Keratinocyte (primary cell): ENCODE results near the gene HS6ST3. TPM values are rescaled to one million over a fixed set of nuclear protein-coding genes. Genes with fewer than 3 reads are reported as not detected.

ENCODE experiments used
- DNase-seq: peaks from one replicate; pipeline ENCODE4 v3.0.0-alpha.2; 2011; ENCODE audit warnings: low read depth, missing footprints, low spot score
- FAIRE-seq: peaks from 2 replicates; lab custom pipeline; 2011; peaks lifted over from hg19 to GRCh38; lab: Jason Lieb, UNC
- H2AFZ ChIP-seq: 2 replicates; pipeline ENCODE4 v1.6.0; 2012; ENCODE audit warnings: low read length, control low read depth, inconsistent platforms; ENCODE audit not compliant: control insufficient read depth
- H3K27ac ChIP-seq: 2 replicates; pipeline ENCODE4 v1.5.1; 2011; ENCODE audit warnings: low read length; ENCODE audit not compliant: control insufficient read depth, insufficient read depth
- H3K27me3 ChIP-seq: 3 replicates; pipeline ENCODE4 v1.6.0; 2011; ENCODE audit warnings: low read length; ENCODE audit not compliant: control insufficient read depth, insufficient read depth; ENCODE audit errors: extremely low read depth
- H3K36me3 ChIP-seq, 2 experiments: 2 replicates in 1 of 2; 3 replicates in 1 of 2; pipeline ENCODE4 v1.5.1; 2011; ENCODE audit warnings: low read length in 2 of 2, mild to moderate bottlenecking in 1 of 2; ENCODE audit not compliant: control insufficient read depth in 2 of 2, insufficient read depth in 2 of 2; ENCODE audit errors: extremely low read depth in 1 of 2
- H3K4me1 ChIP-seq: 3 replicates; pipeline ENCODE4 v1.5.1; 2011; ENCODE audit warnings: low read length; ENCODE audit not compliant: control insufficient read depth, insufficient read depth; ENCODE audit errors: extremely low read depth
- H3K4me2 ChIP-seq: 3 replicates; pipeline ENCODE4 v1.6.0; 2011; ENCODE audit warnings: low read depth, low read length; ENCODE audit not compliant: control insufficient read depth, insufficient read depth; ENCODE audit errors: extremely low read depth
- H3K4me3 ChIP-seq, 3 experiments: fragments of 200-600 bp in 1 of 3; sonication (generic) in 1 of 3; 2 replicates in 2 of 3; 3 replicates in 1 of 3; pipeline ENCODE4 v1.5.1; 2011 to 2016; ENCODE audit warnings: low read length in 3 of 3, mild to moderate bottlenecking in 3 of 3, control low read depth in 2 of 3, inconsistent platforms in 1 of 3, low read depth in 1 of 3, mixed read lengths in 1 of 3, mixed run types in 1 of 3, moderate library complexity in 1 of 3; ENCODE audit not compliant: control insufficient read depth in 2 of 3, insufficient read depth in 2 of 3; ENCODE audit errors: extremely low read depth in 1 of 3
- H3K79me2 ChIP-seq: 2 replicates; pipeline ENCODE4 v1.6.0; 2012; ENCODE audit warnings: low read length; ENCODE audit not compliant: control insufficient read depth, insufficient read depth
- H3K9ac ChIP-seq: 3 replicates; pipeline ENCODE4 v1.6.0; 2011; ENCODE audit warnings: low read length; ENCODE audit not compliant: control insufficient read depth, insufficient read depth; ENCODE audit errors: extremely low read depth
- H3K9me1 ChIP-seq: 3 replicates; pipeline ENCODE4 v1.6.0; 2011; ENCODE audit warnings: low read length; ENCODE audit not compliant: control insufficient read depth, insufficient read depth; ENCODE audit errors: extremely low read depth
- H3K9me3 ChIP-seq: 2 replicates; pipeline ENCODE4 v1.5.1; 2012; ENCODE audit warnings: low read depth, low read length; ENCODE audit not compliant: control insufficient read depth
- H4K20me1 ChIP-seq: 3 replicates; pipeline ENCODE4 v1.6.0; 2011; ENCODE audit warnings: low read length; ENCODE audit not compliant: control insufficient read depth, insufficient read depth; ENCODE audit errors: extremely low read depth
- CTCF ChIP-seq, 3 experiments: IDR thresholded peaks in 1 of 3; conservative IDR thresholded peaks in 1 of 3; optimal IDR thresholded peaks in 1 of 3; 2 replicates in 2 of 3; 3 replicates in 1 of 3; pipeline versions ENCODE3 to v1.5.1; 2011; ENCODE audit warnings: low read length in 3 of 3, mild to moderate bottlenecking in 3 of 3, moderate library complexity in 2 of 3, control low read depth in 1 of 3, inconsistent platforms in 1 of 3; ENCODE audit not compliant: insufficient read depth in 2 of 3; ENCODE audit errors: extremely low read depth in 1 of 3
- EZH2 ChIP-seq: IDR thresholded peaks from one replicate; pipeline ENCODE4 v1.6.1; 2012; ENCODE audit warnings: inconsistent platforms, mild to moderate bottlenecking, low read length, moderate library complexity
- dilution Hi-C: fragments of 300-500 bp; cut with MboI; formaldehyde crosslinking; loops from one replicate; pipeline ENCODE4 v1.7.0; 2020; ENCODE audit warnings: low sequenced_read_pairs; ENCODE audit not compliant: extremely low pct_ligation_motif_present
- polyA plus RNA-seq, 5 experiments: library from polyadenylated mRNA; depleted of rRNA in 3 of 5; stranded (reverse) in 3 of 5; stranded (forward) in 1 of 5; unstranded in 1 of 5; fragments of >200 nt; gene quantifications; 1 replicate in 1 of 5; 2 replicates in 3 of 5; 3 replicates in 1 of 5; pipeline versions ENCODE4 v1.2.1 to v1.2.3, GENCODE V29; 2011 to 2012; ENCODE audit warnings: missing spikeins in 2 of 5, low read depth in 1 of 5, low replicate concordance in 1 of 5

The HS6ST3 gene
- polyA plus RNA-seq, 1 donor (not counting 4 experiments of a cell fraction or from before 2014, with no cell fraction given) = 0.03 TPM

GRCh38 chr13:96796091-96796633, 706.3 kb downstream of the HS6ST3 start:
- no peaks in the 10 kb centered on the region for H3K36me3 ChIP-seq
- dilution Hi-C loops = no loop called here
- DNase-seq (no peak), FAIRE-seq (no peak)
- no peaks in the 10 kb centered on the region for H4K20me1 ChIP-seq
- H3K79me2 ChIP-seq = no peaks in the 10 kb centered on the region
- no peak overlapping the region for H3K4me2 ChIP-seq
- H3K9me1 ChIP-seq = no peaks in the 10 kb centered on the region
- no peak overlapping the region for H3K27ac ChIP-seq
- H2AFZ ChIP-seq = no peak overlapping the region
- H3K9me3 ChIP-seq = no peaks in the 10 kb centered on the region
- H3K4me3 ChIP-seq = no peak overlapping the region
- H3K9ac ChIP-seq = no peak overlapping the region
- peak in 1 of 3 experiments; percentile 31 for TF ChIP-seq CTCF (optimal IDR thresholded peaks at IDR 0.05 in 1 of 3, IDR thresholded peaks at IDR 0.05 in 1 of 3, conservative IDR thresholded peaks at IDR 0.05 in 1 of 3; ENCODE audit: extremely low read depth in 1 of 3, insufficient read depth in 2 of 3, low read length in 3 of 3)
- no peak for TF ChIP-seq EZH2
- no peaks in the 10 kb centered on the region for H3K27me3 ChIP-seq
- H3K4me1 ChIP-seq = no peaks in the 10 kb centered on the region

- Histone ChIP-seq H3K9me3 (no peaks in the 10 kb centered on the region), H2AFZ (no peak overlapping the region), H3K4me1 (no peaks in the 10 kb centered on the region), H3K9ac (no peak overlapping the region), H3K4me2 (no peak overlapping the region), H3K36me3 (no peaks in the 10 kb centered on the region), H3K27ac (no peak overlapping the region), H3K79me2 (no peaks in the 10 kb centered on the region), H3K4me3 (no peak overlapping the region), H4K20me1 (no peaks in the 10 kb centered on the region), H3K27me3 (no peaks in the 10 kb centered on the region), H3K9me1 (no peaks in the 10 kb centered on the region)
- dilution Hi-C loops = no loop called here
- DNase-seq (no peak), FAIRE-seq (no peak)
- TF ChIP-seq CTCF (optimal IDR thresholded peaks at IDR 0.05 in 1 of 3, IDR thresholded peaks at IDR 0.05 in 1 of 3, conservative IDR thresholded peaks at IDR 0.05 in 1 of 3; ENCODE audit: extremely low read depth in 1 of 3, insufficient read depth in 2 of 3, low read length in 3 of 3) = no peak
- no peak for TF ChIP-seq EZH2
These were observed 707.2 kb downstream of the HS6ST3 start for GRCh38 chr13:96797136-96797535.
